Measurements from ENCODE around the gene PPP1R26.

GRCh38 chr9:135461936-135462335, 17.6 kb upstream of the PPP1R26 start:
- TF ChIP-seq TCF7L2 (IDR thresholded peaks at IDR 0.05; ENCODE audit: borderline replicate concordance, low read depth, low read length) = no peak
- TF ChIP-seq GLI4 (tag by site-specific recombination; IDR thresholded peaks at IDR 0.05) = no peak
- no peak for TF ChIP-seq IKZF3 (tag by site-specific recombination; IDR thresholded peaks at IDR 0.05)
- TF ChIP-seq ZBTB17 (tag by site-specific recombination; IDR thresholded peaks at IDR 0.05) = no peak
- TF ChIP-seq CTCF (tag by site-specific recombination; IDR thresholded peaks at IDR 0.05) = no peak
- TF ChIP-seq REST (tag by site-specific recombination; IDR thresholded peaks at IDR 0.05) = no peak
- TF ChIP-seq ZBTB49 (tag by site-specific recombination; IDR thresholded peaks at IDR 0.05; ENCODE audit: low read depth) = no peak
- TF ChIP-seq SALL2 (tag by site-specific recombination; IDR thresholded peaks at IDR 0.05; ENCODE audit: borderline replicate concordance) = no peak

All from HEK293 (cell line).